Keratinocyte (primary cell): Measurements from ENCODE around the gene S100A9.

ENCODE experiments used
- CTCF ChIP-seq, 3 experiments: IDR thresholded peaks in 1 of 3; conservative IDR thresholded peaks in 1 of 3; optimal IDR thresholded peaks in 1 of 3; 2 replicates in 2 of 3; 3 replicates in 1 of 3; pipeline versions ENCODE3 to v1.5.1; 2011; ENCODE audit warnings: low read length in 3 of 3, mild to moderate bottlenecking in 3 of 3, moderate library complexity in 2 of 3, control low read depth in 1 of 3, inconsistent platforms in 1 of 3; ENCODE audit not compliant: insufficient read depth in 2 of 3; ENCODE audit errors: extremely low read depth in 1 of 3
- EZH2 ChIP-seq: IDR thresholded peaks from one replicate; pipeline ENCODE4 v1.6.1; 2012; ENCODE audit warnings: inconsistent platforms, mild to moderate bottlenecking, low read length, moderate library complexity

- no peak for TF ChIP-seq CTCF (optimal IDR thresholded peaks at IDR 0.05 in 1 of 3, IDR thresholded peaks at IDR 0.05 in 1 of 3, conservative IDR thresholded peaks at IDR 0.05 in 1 of 3; ENCODE audit: extremely low read depth in 1 of 3, insufficient read depth in 2 of 3, low read length in 3 of 3)
- TF ChIP-seq EZH2, result no peak
Measured at GRCh38 chr1:153343040-153343681, 14.5 kb upstream of the S100A9 start.
